K562 (cell line): Measurements from ENCODE around the gene VSIG4. TPM values are rescaled to one million over a fixed set of nuclear protein-coding genes. Genes with fewer than 3 reads are reported as not detected.
A peak's percentile ranks its signal among the peaks of the same experiment; 100 is the strongest.

Experiments
- FOSL1 ChIP-seq: fragments of 200-800 bp; sonication (Bioruptor generic); conservative IDR thresholded peaks from 2 replicates; pipeline ENCODE4 v1.6.1; 2016; ENCODE audit warnings: missing genetic modification characterization, missing compliant biosample characterization
- FOXK2 ChIP-seq, 2 experiments: fragments of 450-650 bp; IDR thresholded peaks in 1 of 2; conservative IDR thresholded peaks in 1 of 2; 2 replicates each; pipeline ENCODE4 v1.6.1; 2016; ENCODE audit warnings: low read depth in 2 of 2, mild to moderate bottlenecking in 1 of 2
- GABPA ChIP-seq: fragments of 200-800 bp; sonication (Bioruptor generic); conservative IDR thresholded peaks from 2 replicates; pipeline ENCODE4 v1.6.1; 2016; ENCODE audit warnings: low read depth, missing genetic modification characterization, missing compliant biosample characterization
- HDAC3 ChIP-seq: fragments of 450-650 bp; IDR thresholded peaks from 2 replicates; pipeline ENCODE4 v1.6.1; 2018; ENCODE audit warnings: borderline replicate concordance, mild to moderate bottlenecking, moderate library complexity; ENCODE audit not compliant: partially characterized antibody
- JUND ChIP-seq, 2 experiments: IDR thresholded peaks; 2 replicates in 1 of 2; 3 replicates in 1 of 2; pipeline ENCODE4 v1.6.1; 2011; ENCODE audit warnings: borderline replicate concordance in 2 of 2, low read depth in 2 of 2, low read length in 2 of 2, improper control_type of control experiment in 1 of 2, missing biosample characterization in 1 of 2, missing genetic modification characterization in 1 of 2, missing genetic modification reagents in 1 of 2
- KAT8 ChIP-seq: fragments of 450-650 bp; IDR thresholded peaks from 2 replicates; pipeline ENCODE4 v1.6.1; 2016; ENCODE audit warnings: low read depth, mild to moderate bottlenecking
- KHSRP ChIP-seq: fragments of 450-650 bp; IDR thresholded peaks from 2 replicates; pipeline ENCODE4 v1.6.1; 2017
- NR2C1 ChIP-seq, 2 experiments: fragments of 450-650 bp; IDR thresholded peaks; 2 replicates each; pipeline ENCODE4 v1.6.1; 2017; ENCODE audit warnings: mild to moderate bottlenecking in 2 of 2, antibody characterized with exemption in 1 of 2, inconsistent platforms in 1 of 2, missing compliant biosample characterization in 1 of 2, missing genetic modification characterization in 1 of 2
- POLR2H ChIP-seq: IDR thresholded peaks from 2 replicates; pipeline ENCODE4 v1.6.1; 2016; ENCODE audit warnings: missing genetic modification characterization, low read depth, mild to moderate bottlenecking, control low read depth, missing compliant biosample characterization, moderate library complexity
- RAD21 ChIP-seq, 2 experiments: fragments of 250-450 bp in 1 of 2; fragments of 450-650 bp in 1 of 2; sonication (Bioruptor Pico) in 1 of 2; formaldehyde crosslinking in 1 of 2; IDR thresholded peaks in 1 of 2; conservative IDR thresholded peaks in 1 of 2; 2 replicates each; pipeline versions ENCODE4 v1.4.0 to v1.8.0; 2020 to 2022; ENCODE audit warnings: mild to moderate bottlenecking in 2 of 2, moderate library complexity in 1 of 2
- SMAD2 ChIP-seq: fragments of 150-350 bp; IDR thresholded peaks from 2 replicates; pipeline ENCODE4 v1.6.1; 2014; ENCODE audit warnings: low read depth, mild to moderate bottlenecking, low read length
- TAF1 ChIP-seq: IDR thresholded peaks from 2 replicates; pipeline ENCODE4 v1.6.1; 2011; ENCODE audit warnings: mild to moderate bottlenecking, low read length, moderate library complexity; ENCODE audit not compliant: insufficient read depth, control insufficient read depth, severe bottlenecking; ENCODE audit errors: extremely low read depth
- ZNF175 ChIP-seq: fragments of 200-800 bp; sonication (Bioruptor generic); IDR thresholded peaks from 2 replicates; pipeline ENCODE4 v1.6.1; 2016; ENCODE audit warnings: low read depth, mild to moderate bottlenecking, missing genetic modification characterization, missing compliant biosample characterization
- ZNF232 ChIP-seq: sonication (generic); formaldehyde crosslinking; IDR thresholded peaks from 2 replicates; pipeline ENCODE4 v1.8.0; 2022; ENCODE audit warnings: mild to moderate bottlenecking, missing genetic modification reagents
- ZNF408 ChIP-seq: fragments of 250-450 bp; sonication (Bioruptor Pico); IDR thresholded peaks from 2 replicates; pipeline ENCODE4 v1.4.0; 2020; ENCODE audit warnings: low read depth, mild to moderate bottlenecking, moderate library complexity
- polyA plus RNA-seq, 8 experiments: library from polyadenylated mRNA; depleted of rRNA in 4 of 8; stranded (reverse) in 5 of 8; unstranded in 3 of 8; fragments of >200 nt; fragmentation: Nextera tagmentation in 2 of 8; fragmentation: Illumina TruSeq in 1 of 8; extraction: Ambion mirVana in 2 of 8; extraction: Trizol in 1 of 8; gene quantifications; 2 replicates each; pipeline versions ENCODE4 v1.2.1 to v1.2.3, GENCODE V29; 2011 to 2014; ENCODE audit warnings: inconsistent platforms in 1 of 8, missing spikeins in 1 of 8
- total RNA-seq, 7 experiments: library from RNA; depleted of rRNA in 6 of 7; stranded (reverse); fragments of >200 nt in 6 of 7; fragmentation: Illumina TruSeq in 2 of 7; extraction: Trizol in 2 of 7; gene quantifications; 2 replicates each; pipeline versions ENCODE4 v1.2.1 to v1.2.3, GENCODE V29; 2011 to 2021; ENCODE audit warnings: low replicate concordance in 1 of 7
- TF ChIP-seq, protein P1 (sequence below), 2 experiments: fragments of 450-650 bp in 1 of 2; sonication (generic) in 1 of 2; formaldehyde crosslinking in 1 of 2; IDR thresholded peaks in 1 of 2; conservative IDR thresholded peaks in 1 of 2; 2 replicates each; pipeline versions ENCODE4 v1.6.1 to v1.8.1; 2016 to 2023; ENCODE audit warnings: mild to moderate bottlenecking in 2 of 2, moderate library complexity in 2 of 2, inconsistent platforms in 1 of 2, missing genetic modification reagents in 1 of 2
- TF ChIP-seq, protein P2 (sequence below): fragments of 450-650 bp; conservative IDR thresholded peaks from 2 replicates; pipeline ENCODE4 v1.6.1; 2016; ENCODE audit warnings: missing genetic modification characterization, low read depth, mild to moderate bottlenecking, missing compliant biosample characterization, moderate library complexity
- TF ChIP-seq, protein P3 (sequence below), 3 experiments: fragments of 200-800 bp in 1 of 3; fragments of 250-450 bp in 1 of 3; fragments of 450-650 bp in 1 of 3; sonication (Bioruptor Pico) in 1 of 3; sonication (Bioruptor generic) in 1 of 3; formaldehyde crosslinking in 1 of 3; IDR thresholded peaks; 2 replicates each; pipeline versions ENCODE4 v1.6.1 to v1.8.0; 2016 to 2022; ENCODE audit warnings: mild to moderate bottlenecking in 2 of 3, missing genetic modification characterization in 2 of 3, missing compliant biosample characterization in 1 of 3, moderate library complexity in 1 of 3

VSIG4 gene
- total and polyA plus RNA-seq, 9 of the 15 experiments (the other 6 are each of a cell fraction or from before 2014, with no cell fraction given) = 0.22 to 1.6 (median 0.46) TPM; not detected in 1

DNA sequence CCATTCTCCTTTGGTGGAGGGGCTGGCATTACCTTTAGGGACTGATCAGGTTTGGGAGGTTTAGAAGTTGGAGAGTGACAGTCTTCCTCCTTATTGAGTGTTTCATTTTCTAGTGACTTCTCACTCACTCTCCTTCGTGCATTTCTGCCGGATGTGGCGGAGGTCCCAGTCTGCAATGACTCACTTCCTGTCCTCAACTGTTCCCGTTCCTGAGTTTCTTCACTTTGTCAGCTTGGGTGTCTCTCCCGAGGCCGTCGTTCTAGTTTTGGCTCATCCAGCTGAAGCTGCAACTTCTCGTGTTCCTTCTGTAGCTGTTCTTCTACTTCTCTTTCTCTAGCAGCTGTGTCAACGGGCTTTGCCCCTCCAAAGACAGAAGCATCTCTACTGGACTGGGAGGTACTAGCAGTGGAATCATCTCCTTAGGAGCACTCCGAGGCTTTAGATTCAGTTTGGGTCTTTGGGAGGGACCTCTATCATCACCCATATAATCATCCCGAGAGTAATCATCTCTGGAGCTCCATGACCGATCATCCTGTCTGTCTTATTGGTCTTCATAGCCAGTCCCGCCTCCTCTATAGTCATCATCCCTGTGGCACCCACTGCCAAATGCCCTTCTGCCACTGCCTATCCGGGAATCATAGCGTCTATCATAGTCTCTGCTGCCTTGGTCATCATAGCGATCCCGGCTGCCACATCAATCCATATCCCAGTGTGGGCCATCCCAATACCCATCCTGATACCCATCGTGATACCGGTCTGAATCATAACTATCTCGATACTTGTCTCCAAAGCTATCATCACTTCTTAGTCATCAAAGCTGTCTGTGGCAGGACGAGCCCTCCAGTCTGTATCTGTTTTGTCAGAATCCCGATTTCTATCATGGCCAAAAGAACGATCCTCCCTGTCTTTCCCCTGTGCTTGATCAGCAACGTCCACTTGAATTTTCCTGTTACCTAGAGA, 35.3 kb upstream of the VSIG4 start (continued):
- TF ChIP-seq, protein P1, sequence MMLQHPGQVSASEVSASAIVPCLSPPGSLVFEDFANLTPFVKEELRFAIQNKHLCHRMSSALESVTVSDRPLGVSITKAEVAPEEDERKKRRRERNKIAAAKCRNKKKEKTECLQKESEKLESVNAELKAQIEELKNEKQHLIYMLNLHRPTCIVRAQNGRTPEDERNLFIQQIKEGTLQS (IDR thresholded peaks at IDR 0.05) = peak; percentile 37; the same call in 1 of the 2 replicates
- TF ChIP-seq, protein P1 (CRISPR knock-in tag; conservative IDR thresholded peaks at IDR 0.05) = no peak
- TF ChIP-seq, protein P2, sequence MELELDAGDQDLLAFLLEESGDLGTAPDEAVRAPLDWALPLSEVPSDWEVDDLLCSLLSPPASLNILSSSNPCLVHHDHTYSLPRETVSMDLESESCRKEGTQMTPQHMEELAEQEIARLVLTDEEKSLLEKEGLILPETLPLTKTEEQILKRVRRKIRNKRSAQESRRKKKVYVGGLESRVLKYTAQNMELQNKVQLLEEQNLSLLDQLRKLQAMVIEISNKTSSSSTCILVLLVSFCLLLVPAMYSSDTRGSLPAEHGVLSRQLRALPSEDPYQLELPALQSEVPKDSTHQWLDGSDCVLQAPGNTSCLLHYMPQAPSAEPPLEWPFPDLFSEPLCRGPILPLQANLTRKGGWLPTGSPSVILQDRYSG (tag) = no peak
- peak; percentile 78 for TF ChIP-seq GABPA (tag)
- no peak for TF ChIP-seq KHSRP
- peak; percentile 63 for TF ChIP-seq FOSL1
- no peak for TF ChIP-seq NR2C1 (IDR thresholded peaks at IDR 0.05)
- no peak for TF ChIP-seq NR2C1 (tag; IDR thresholded peaks at IDR 0.05)
- no peak for TF ChIP-seq ZNF408 (CRISPR knock-in tag)
- no peak for TF ChIP-seq TAF1
- TF ChIP-seq, protein P3, sequence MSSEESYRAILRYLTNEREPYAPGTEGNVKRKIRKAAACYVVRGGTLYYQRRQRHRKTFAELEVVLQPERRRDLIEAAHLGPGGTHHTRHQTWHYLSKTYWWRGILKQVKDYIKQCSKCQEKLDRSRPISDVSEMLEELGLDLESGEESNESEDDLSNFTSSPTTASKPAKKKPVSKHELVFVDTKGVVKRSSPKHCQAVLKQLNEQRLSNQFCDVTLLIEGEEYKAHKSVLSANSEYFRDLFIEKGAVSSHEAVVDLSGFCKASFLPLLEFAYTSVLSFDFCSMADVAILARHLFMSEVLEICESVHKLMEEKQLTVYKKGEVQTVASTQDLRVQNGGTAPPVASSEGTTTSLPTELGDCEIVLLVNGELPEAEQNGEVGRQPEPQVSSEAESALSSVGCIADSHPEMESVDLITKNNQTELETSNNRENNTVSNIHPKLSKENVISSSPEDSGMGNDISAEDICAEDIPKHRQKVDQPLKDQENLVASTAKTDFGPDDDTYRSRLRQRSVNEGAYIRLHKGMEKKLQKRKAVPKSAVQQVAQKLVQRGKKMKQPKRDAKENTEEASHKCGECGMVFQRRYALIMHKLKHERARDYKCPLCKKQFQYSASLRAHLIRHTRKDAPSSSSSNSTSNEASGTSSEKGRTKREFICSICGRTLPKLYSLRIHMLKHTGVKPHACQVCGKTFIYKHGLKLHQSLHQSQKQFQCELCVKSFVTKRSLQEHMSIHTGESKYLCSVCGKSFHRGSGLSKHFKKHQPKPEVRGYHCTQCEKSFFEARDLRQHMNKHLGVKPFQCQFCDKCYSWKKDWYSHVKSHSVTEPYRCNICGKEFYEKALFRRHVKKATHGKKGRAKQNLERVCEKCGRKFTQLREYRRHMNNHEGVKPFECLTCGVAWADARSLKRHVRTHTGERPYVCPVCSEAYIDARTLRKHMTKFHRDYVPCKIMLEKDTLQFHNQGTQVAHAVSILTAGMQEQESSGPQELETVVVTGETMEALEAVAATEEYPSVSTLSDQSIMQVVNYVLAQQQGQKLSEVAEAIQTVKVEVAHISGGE (CRISPR knock-in tag; IDR thresholded peaks at IDR 0.05) = 0 out of 6 replicates have a peak, but pooled peaks of 1 of the 3 experiments have one; percentile 26
- no peak for TF ChIP-seq FOXK2 (conservative IDR thresholded peaks at IDR 0.05 in 1 of 2, IDR thresholded peaks at IDR 0.05 in 1 of 2; ENCODE audit: low read depth in 2 of 2)
- no peak for TF ChIP-seq HDAC3
- no peak for TF ChIP-seq KAT8
- TF ChIP-seq JUND (IDR thresholded peaks at IDR 0.05; ENCODE audit: borderline replicate concordance, low read depth, low read length) = peak; percentile 79
- TF ChIP-seq JUND (tag; IDR thresholded peaks at IDR 0.05; ENCODE audit: borderline replicate concordance, low read depth, low read length) = no peak; the same call in 2 of the 3 replicates
- no peak for TF ChIP-seq SMAD2
- no peak for TF ChIP-seq POLR2H (tag)
- no peak for TF ChIP-seq ZNF232 (CRISPR knock-in tag)
- TF ChIP-seq ZNF175 (CRISPR knock-in tag) = 0 out of 2 replicates have a peak, but pooled peaks have one; percentile 26
- TF ChIP-seq RAD21 (CRISPR knock-in tag; conservative IDR thresholded peaks at IDR 0.05 in 1 of 2, IDR thresholded peaks at IDR 0.05 in 1 of 2) = no peak
